ENCODE measurements around the gene ITGB8.
"Not testable (repeated sequence)": the region's sequence is repeated elsewhere in the genome, so short reads cannot be mapped to it uniquely, and the experiment has no call there.

Gene ITGB8

GRCh38 chr7:20388084-20388483, 57.4 kb downstream of the ITGB8 start:
- DNase-seq = peak; percentile 21

DNA sequence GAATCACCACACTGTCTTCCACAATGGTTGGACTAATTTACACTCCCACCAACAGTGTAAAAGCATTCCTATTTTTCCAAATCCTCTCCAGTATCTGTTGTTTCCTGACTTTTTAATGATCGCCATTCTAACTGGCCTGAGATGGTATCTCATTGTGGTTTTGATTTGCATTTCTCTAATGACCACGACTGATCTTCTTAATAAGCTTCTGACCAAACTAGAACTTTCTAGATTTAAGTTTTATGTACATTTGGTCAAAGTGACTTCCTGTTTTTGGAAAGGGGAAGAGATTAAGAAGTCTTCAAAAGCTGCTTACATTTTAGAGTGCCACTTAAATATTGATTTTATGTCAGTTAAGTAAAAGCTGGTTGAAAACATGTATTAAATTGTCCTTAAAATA, 58.5 kb downstream of the ITGB8 start:
- DNase-seq = not testable (repeated sequence)

- DNase-seq = no peak
These were observed 62.4 kb downstream of the ITGB8 start for GRCh38 chr7:20393021-20393610.

GRCh38 chr7:20393616-20394015, 62.9 kb downstream of the ITGB8 start:
- no peak for DNase-seq

DNA sequence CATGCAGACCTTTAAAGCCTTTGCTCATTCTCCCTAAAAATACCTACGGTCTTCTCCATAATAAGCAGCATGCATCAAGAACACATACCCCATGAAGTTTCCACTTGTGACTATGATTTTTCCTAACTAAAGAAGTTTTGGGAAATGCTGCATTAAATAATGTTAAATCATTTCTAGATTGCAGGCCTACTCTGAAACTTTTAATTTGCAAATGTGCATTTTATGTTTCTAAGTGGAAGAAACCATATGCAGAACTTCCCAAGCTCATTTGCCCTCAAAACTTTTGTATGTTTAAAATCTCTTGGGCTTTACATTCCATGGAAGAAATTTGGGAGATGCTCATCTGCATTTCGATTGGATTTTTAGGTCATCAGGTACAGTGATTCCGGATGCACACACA, 63.6 kb downstream of the ITGB8 start:
- DNase-seq = no peak

- DNase-seq = peak; percentile 76
These were observed 64.4 kb downstream of the ITGB8 start for GRCh38 chr7:20395104-20395503.

DNA sequence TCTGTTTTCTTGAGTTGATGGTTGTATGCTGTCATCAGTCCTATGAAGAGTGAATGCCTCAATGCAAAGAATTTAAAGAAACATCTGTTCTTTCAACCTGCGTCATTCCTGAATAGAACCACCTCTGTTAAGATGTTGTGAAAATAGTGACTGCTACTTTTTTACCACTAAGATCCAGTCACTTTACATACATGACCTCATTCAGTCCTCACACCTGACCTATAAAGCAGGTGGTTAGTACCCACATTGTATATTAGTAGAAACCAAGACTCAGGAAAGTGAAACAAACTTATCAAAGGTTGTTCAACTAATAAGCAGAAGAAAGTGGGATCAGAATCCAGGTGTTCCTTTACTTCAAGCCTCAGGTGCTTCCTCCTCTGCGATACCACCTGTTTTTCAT, 64.8 kb downstream of the ITGB8 start:
- no peak for DNase-seq

- no peak for DNase-seq
These were observed 68.8 kb downstream of the ITGB8 start for GRCh38 chr7:20399521-20399920.

GRCh38 chr7:20401861-20402746, 71.4 kb downstream of the ITGB8 start:
- DNase-seq = peak; percentile 41

DNA sequence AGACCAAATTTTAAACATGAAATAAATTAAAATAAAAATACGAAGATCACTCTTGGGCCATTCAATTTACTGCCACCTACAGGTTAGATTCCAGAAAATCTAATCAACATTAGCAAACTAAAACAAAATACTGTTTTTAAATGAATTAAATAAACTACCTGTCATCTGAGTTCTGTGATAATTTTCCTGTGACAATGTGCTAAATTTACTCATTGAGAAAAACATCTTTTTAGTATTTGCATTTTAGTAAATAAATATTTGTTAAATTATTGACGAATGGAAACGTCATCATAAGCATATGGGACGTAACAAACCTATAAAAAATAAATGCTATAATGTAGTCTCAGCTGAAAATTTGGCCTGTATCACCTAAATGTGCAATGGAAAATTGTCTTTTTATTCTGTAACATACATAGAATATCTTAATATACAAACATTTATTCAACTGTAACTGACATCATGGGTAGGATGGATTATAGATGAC, 72.1 kb downstream of the ITGB8 start:
- DNase-seq = no peak

GRCh38 chr7:20403331-20403730, 72.6 kb downstream of the ITGB8 start:
- peak; percentile 72 for DNase-seq

GRCh38 chr7:20404320-20404719, 73.6 kb downstream of the ITGB8 start:
- no peak for DNase-seq

DNA sequence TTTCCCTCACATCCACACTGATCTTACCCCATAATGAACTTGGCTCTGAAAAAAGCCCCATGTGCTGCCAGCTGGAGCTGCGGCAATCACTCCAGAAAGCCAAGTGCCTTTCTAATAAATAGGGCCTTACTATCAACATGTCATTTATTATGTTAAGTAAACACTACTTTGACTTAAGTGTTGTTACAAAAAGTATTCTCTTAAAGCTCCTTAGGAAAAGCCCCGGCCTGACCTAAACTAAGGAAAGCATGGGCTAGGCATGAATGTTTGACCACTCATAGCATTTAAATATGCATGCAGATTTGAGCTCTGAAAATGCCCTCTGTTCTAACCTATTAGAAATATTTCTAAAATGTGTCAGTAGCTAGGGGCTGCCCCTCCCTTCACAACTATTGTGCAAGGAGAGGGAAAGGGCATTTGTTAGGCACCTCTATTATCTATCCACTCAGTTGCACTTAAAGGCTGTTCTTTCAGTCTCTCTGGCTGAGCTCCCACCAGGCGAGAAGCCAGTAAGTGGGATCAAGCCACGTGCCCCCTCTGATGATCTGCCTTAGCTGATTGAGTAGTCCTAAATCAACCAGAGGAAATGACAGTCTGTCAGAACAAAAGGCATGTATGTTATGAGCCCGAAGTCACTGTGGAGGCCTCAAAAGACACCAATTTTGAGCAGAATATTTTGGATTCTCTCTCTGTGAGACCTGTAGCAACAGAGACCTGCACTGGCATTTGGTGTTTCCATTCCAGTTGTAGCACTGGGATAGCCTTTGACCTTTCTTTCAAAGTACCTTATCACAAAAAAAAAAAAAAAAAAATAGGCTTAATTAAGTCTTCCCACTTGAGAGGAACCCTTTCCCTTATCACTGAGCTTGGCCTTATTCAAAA, 77.1 kb downstream of the ITGB8 start:
- peak; percentile 50 for DNase-seq

- peak; percentile 18 for DNase-seq
These were observed 77.7 kb downstream of the ITGB8 start for GRCh38 chr7:20408467-20408826.

DNA sequence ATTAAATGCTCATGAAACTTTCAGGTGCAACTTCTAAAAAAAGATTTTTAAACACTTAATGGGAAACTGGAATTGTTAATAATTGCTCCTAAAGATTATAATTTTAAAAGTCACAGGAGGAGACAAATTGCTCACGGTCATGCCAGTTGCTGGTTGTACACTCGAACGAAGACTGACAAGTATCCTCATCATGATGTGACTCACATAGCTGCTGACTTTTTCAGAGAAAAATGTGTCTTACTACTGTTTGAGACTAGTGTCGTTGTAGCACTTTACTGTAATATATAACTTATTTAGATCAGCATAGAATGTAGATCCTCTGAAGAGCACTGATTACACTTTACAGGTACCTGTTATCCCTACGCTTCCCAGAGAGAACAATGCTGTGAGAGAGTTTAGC, 79.3 kb downstream of the ITGB8 start:
- no peak for DNase-seq

DNA sequence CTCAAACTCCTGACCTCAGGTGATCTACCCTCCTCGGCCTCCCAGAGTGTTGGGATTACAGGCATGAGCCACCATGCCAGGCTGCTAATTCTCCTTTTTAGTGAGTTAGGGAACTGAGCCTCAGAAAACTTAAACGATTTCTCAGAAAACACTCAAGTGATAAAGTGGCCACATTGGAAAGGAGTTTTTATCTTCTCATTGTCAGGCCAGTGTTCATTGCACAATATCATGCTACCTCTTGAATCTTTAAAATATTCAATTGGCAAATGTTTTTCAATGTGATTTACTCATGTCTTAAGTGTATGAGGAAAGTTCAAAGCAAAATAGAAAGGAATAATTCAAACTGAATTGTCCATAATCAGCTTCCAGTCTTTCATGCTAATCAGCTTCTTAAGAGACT, 80.7 kb downstream of the ITGB8 start:
- no peak for DNase-seq

DNA sequence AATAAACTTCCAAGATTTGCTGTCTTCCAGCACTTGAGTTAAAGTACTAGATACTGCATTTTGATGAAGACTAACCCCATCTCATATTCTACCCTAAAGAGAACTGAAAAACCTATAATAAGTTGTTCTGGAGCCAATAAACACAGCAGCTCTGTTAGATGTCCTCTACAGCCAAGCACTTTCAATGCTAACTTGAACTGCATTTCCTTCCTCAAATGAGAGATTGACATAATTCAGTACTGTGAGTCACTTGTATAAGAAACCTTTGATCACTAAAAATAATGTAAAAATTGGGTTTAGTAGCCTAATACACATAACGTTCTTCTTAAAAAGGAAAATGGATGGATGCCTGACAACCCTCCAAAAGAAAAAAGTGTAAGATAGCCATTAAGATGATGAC, 81.3 kb downstream of the ITGB8 start:
- DNase-seq = no peak

DNA sequence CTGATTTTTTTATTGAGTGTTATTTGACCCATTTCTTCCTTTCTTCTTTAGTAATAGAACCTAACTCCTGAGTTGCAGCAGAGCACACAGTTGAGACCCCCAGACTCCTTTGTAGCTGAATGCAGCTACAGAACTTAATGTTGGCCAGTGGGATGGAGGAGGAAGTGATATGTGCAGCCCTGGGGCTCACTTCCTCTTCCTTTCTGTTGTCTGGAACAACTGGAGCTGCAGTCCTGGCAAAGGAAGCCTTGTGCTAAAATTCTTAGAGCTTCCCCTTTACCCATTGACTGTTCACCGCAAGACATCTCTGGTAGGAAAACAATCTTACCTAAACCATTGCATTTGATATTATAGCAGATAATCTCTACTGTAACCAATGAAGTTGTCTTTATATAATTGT, 86.6 kb downstream of the ITGB8 start:
- no peak for DNase-seq

- no peak for DNase-seq
These were observed 87.1 kb downstream of the ITGB8 start for GRCh38 chr7:20417675-20418382.

GRCh38 chr7:20424500-20424899, 93.8 kb downstream of the ITGB8 start:
- DNase-seq = no peak

- no peak for DNase-seq
These were observed 100.0 kb downstream of the ITGB8 start for GRCh38 chr7:20430664-20431063.

- DNase-seq = no peak
These were observed 100.4 kb downstream of the ITGB8 start for GRCh38 chr7:20431146-20431545.

DNA sequence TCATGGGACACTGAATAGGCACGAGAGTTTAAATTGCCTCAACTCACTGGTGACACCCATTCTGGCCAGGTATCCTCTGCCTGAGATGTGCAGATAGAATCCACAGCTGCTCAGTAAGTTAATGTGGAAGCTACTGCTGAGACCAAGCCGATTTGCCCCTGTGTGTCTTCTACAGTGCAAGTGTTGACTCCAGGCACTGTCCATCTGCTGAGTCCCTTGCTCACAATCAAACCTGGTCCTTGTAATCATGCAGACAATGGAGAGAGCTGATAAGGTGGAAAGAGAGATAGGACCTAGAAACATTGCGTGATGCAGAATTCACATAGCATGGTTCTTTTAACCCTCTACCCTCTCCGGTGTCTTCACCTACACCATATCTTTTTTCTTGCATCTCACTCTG, 101.4 kb downstream of the ITGB8 start:
- no peak for DNase-seq
